Left renal cortex interstitium (tissue), 4 donors: Measurements from ENCODE around the gene OR2T27. TPM values are rescaled to one million over a fixed set of nuclear protein-coding genes. Genes with fewer than 3 reads are reported as not detected.
"Not testable (repeated sequence)": the region's sequence is repeated elsewhere in the genome, so short reads cannot be mapped to it uniquely, and the experiment has no call there.

Source experiments
- DNase-seq, 4 donors: peaks; one replicate each; pipeline ENCODE4 v3.0.0-alpha.2; 2013; ENCODE audit warnings: low read depth in 4 of 4, low spot score in 2 of 4, missing footprints in 1 of 4
- polyA plus RNA-seq, 4 donors: library from polyadenylated mRNA; unstranded; fragments of 120-200 nt; gene quantifications; one replicate each; pipeline ENCODE4 v1.2.1, GENCODE V29; 2013; ENCODE audit not compliant: insufficient read length in 4 of 4

Gene OR2T27
- polyA plus RNA-seq, 4 donors, result not detected

DNA sequence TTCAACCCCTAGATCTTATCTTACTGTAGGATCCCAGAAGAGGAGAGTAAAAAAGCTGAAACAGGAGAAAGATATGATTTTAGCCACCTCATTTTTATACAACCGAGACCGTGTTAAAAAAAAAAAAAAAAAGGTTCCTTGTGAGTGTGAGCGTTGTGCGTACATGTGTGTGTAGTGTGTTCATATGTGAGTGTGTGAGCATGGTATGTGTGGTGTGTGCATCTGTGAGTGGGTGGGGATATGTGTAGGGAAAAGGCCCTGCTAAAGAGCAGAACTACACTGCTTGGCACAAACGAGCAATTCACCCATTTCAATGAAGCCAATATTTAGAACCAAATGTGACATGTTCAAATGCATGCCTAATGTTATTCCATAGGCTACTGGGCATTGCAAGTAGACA lies 13.7 kb downstream of the OR2T27 start:
- DNase-seq, result not testable (repeated sequence)

DNA sequence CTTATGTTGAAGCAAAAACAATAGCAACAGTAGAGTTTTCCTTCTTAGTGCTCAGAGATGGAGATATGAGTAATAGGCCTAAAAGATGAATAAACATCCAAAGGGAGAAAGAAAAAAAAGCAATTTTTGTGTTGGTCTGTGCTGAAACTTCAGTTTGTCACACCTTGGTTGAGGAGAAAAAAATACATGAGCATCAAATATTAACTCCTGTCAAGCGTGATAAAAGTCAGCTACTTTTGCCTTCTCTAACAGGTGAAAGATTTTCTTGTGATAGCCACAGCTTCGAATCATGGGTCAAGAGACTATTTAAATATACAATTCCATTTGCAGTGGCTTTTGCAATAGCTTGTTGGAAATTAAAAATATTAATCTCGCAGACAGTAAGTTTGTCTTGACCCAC lies 14.4 kb downstream of the OR2T27 start:
- not testable (repeated sequence) for DNase-seq

DNA sequence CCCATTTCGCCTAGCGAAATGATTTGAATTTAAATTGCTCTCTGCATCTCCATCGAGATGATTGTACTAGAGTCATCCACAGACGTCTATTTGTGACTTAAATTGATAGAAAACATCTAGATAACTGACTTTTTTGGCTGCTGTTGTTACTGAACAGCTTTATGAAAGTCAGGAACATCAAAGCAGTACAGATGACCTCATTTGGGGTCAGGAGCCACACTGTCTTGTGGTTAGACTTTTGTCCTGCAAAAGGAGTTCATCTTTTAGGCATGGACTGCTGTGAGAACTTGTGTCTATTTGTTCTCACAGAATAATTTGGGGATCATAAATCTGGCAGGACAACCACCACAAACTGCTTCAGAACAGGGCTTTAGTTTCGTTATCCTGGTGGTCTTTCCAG lies 15.7 kb downstream of the OR2T27 start:
- not testable (repeated sequence) for DNase-seq

- not testable (repeated sequence) for DNase-seq
Observed at GRCh38 chr1:248636612-248637011, 18.7 kb downstream of the OR2T27 start.

GRCh38 chr1:248634991-248635390 lies 20.3 kb downstream of the OR2T27 start, which contains the start of gene OR2T11:
Gene OR2T11 (minus strand): TSS chr1:248635091. CDS start chr1:248627128, 7,963 bp downstream.
- DNase-seq, result not testable (repeated sequence)

DNA sequence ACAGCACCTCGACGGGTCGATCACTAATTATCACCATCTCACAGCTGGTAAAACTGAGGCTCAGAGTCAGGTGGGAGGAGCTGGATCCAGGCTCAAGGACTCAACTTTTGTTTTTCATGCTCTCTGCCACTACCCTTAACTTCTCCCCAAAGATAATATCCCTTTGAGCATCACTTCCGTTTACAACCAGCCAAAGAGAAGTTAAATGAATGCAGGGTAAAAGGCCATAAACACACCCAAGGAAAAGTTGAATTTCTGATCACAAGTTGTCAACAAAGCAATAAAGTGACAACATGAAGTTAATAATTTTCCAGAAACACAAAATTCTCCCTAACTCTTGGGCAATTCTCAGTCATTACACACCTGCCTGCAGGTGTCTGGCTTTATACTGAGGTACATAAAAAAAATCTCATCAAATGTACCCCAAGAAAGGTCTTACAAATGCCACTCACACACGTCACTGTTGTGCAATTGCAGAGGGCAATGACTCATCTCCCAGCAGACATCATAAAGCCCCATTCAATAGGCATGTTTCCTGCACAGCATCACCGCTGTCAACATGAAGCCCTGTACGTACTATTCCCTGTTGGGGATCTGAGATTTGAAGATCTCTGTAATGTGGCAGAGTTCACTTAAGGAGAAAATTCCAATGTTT lies 23.8 kb downstream of the OR2T27 start:
- no peak for DNase-seq

- DNase-seq, result no peak
Observed at GRCh38 chr1:248630551-248630950, 24.8 kb downstream of the OR2T27 start.

GRCh38 chr1:248627971-248628844 lies 27.1 kb downstream of the OR2T27 start:
- DNase-seq, result no peak

DNA sequence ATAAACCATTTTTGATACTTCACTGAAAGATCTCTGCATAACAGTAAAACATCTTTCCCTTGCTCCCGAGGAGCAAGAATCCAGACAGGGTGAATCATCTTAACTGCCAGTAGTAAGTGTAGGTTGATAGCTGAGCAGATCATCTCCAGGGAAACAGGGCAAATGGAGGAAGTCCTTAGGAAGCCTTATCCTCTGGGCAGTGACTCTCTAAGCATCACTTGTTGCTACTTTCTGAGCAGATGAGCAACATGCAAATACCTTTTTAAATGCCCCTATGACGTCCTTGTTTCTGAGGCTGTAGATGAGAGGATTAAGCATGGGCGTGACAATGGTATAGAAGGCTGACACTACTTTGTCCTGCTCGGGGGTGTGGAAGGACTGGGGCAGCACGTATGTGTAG lies 29.4 kb downstream of the OR2T27 start:
- DNase-seq, result no peak

DNA sequence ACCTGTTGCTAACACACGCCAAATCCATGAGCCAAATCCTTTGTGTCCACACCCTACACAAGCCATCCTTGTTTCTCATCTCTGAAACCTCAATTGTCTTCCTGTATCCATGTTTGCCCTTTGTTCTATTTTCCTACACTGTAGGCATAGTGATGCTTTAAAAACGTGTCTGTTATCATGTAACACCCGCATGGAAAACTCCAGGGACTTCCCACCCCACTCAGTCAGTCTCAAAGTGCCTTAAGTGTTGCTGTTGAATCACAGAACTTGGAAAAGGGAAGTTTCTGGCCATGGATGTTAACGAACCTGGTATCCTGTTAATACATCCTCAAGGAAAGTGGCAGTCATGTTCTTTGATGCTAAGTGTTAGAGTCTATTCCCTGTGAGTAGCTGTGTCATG lies 30.2 kb downstream of the OR2T27 start:
- DNase-seq, result no peak

GRCh38 chr1:248622570-248623001 lies 32.7 kb downstream of the OR2T27 start:
- no peak for DNase-seq

DNA sequence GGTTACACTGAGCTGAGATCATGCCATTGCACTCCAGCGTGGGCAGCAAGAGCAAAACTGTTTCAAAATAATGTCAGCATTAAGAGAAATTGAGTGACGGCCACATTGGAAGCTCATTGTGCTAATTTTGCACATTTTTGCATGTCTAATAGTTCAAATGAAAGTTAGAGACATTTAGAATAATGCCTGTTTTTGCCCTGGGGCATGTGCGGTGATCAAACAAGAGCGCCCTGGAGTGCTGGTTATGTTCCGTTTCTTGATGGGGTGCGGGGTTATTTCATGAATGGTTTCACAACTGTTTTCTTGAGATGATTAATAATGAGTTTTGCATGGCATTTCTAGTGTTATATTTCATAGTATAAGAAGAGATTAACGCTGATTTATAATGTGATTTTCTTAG lies 33.6 kb downstream of the OR2T27 start:
- DNase-seq, result no peak

DNA sequence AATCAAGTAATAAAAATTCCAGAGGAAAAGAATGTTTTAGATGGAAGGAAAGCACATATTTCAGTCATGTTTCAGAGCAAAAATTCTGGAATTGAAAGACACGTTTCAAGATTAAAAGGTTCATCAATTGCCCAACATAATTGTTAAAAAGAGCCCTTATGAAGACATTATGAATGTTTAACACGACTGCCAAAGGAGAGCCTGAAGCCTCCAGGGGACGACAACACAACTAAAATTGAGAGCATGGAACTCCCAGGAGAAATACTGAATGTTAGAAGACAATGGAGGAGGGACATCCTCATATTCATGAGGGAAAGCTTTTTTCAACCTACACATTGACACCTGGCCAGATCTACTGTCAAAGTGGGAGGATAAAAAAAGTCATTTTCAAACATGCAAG lies 36.5 kb downstream of the OR2T27 start:
- DNase-seq, result peak in 2 of 4 donors; percentile 3 to 17

GRCh38 chr1:248618119-248618518 lies 37.2 kb downstream of the OR2T27 start:
- DNase-seq, result no peak

DNA sequence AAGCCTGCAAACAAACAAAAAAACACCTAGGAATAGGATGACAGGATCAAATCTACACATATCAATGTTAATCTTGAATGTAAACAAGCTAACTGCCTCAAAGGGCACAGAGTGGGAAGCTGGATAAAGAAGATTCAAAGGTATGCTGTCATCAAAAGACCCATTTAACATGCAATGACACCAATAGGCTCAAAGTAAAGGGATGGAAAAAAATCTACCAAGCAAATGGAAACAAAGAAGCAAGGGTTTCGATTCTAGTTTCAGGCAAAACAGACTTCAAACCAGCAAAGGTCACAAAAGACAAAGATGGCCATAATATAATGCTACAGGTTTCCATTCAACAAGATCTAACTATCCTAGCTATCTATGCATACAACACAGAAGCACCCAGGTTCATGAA lies 41.6 kb downstream of the OR2T27 start:
- DNase-seq, result no peak

GRCh38 chr1:248611883-248612414 lies 43.4 kb downstream of the OR2T27 start:
- DNase-seq, result no peak

DNA sequence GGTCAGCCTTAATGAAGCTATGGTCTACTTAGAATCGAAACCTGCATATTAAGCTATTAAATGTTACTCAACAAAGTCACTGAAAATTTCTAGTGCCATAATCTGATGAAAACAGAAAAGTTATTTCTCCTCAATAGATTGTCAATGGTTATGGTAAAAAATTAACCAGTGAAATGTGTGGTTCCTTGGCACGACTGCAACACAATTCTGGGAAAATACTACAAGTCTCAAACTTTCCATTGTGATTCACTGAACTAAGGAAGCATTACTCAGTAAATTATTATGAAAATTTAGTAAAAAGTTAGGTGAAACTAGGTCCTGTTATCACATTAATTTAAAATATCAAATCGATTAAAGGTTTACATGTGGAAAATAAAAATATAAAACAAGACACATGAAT lies 45.0 kb downstream of the OR2T27 start:
- DNase-seq, result no peak
